Stimulated activated CD8-positive, alpha-beta memory T cell treated with anti-CD3 and anti-CD28 coated beads, Interleukin-12 subunit alpha, Interleukin-12 subunit beta, amount 100 ng/mL, for 24 hours (primary cell): ENCODE measurements around the gene TNNI3K.

ENCODE experiments used
- DNase-seq: peaks from one replicate; pipeline ENCODE4 v3.0.0-alpha.2; 2020; ENCODE audit errors: extremely low read depth

The TNNI3K gene

GRCh38 chr1:74286414-74286813, 51.2 kb downstream of the TNNI3K start:
- no peak for DNase-seq

- no peak for DNase-seq
These were observed 79.3 kb downstream of the TNNI3K start for GRCh38 chr1:74314438-74314837.

- no peak for DNase-seq
These were observed 81.1 kb downstream of the TNNI3K start for GRCh38 chr1:74316302-74316701.

GRCh38 chr1:74317663-74318062, 82.5 kb downstream of the TNNI3K start:
- DNase-seq, result no peak

GRCh38 chr1:74323937-74324473, 88.8 kb downstream of the TNNI3K start:
- no peak for DNase-seq

GRCh38 chr1:74324684-74325448, 89.7 kb downstream of the TNNI3K start:
- no peak for DNase-seq

GRCh38 chr1:74328851-74329250, 93.7 kb downstream of the TNNI3K start:
- no peak for DNase-seq

GRCh38 chr1:74333244-74333643, 98.1 kb downstream of the TNNI3K start:
- no peak for DNase-seq

GRCh38 chr1:74334147-74334546, 99.0 kb downstream of the TNNI3K start:
- no peak for DNase-seq

- DNase-seq, result no peak
These were observed 105.5 kb downstream of the TNNI3K start for GRCh38 chr1:74340656-74341055.

- no peak for DNase-seq
These were observed 106.6 kb downstream of the TNNI3K start for GRCh38 chr1:74341702-74342339.

- no peak for DNase-seq
These were observed 108.0 kb downstream of the TNNI3K start for GRCh38 chr1:74343216-74343615.

GRCh38 chr1:74344387-74344786, 109.2 kb downstream of the TNNI3K start:
- DNase-seq, result no peak

GRCh38 chr1:74356493-74356892, 121.3 kb downstream of the TNNI3K start:
- DNase-seq, result no peak

GRCh38 chr1:74357150-74357549, 122.0 kb downstream of the TNNI3K start:
- DNase-seq, result no peak

GRCh38 chr1:74357756-74358155, 122.6 kb downstream of the TNNI3K start:
- DNase-seq, result no peak

GRCh38 chr1:74362691-74363090, 127.5 kb downstream of the TNNI3K start:
- no peak for DNase-seq

- no peak for DNase-seq
These were observed 128.0 kb downstream of the TNNI3K start for GRCh38 chr1:74363220-74363619.

GRCh38 chr1:74367175-74367813, 132.1 kb downstream of the TNNI3K start:
- DNase-seq, result no peak

GRCh38 chr1:74368335-74368734, 133.1 kb downstream of the TNNI3K start:
- no peak for DNase-seq

- DNase-seq, result no peak
These were observed 140.2 kb downstream of the TNNI3K start for GRCh38 chr1:74375376-74375775.

GRCh38 chr1:74380252-74380651, 145.1 kb downstream of the TNNI3K start:
- DNase-seq, result no peak

- no peak for DNase-seq
These were observed 153.7 kb downstream of the TNNI3K start for GRCh38 chr1:74388855-74389254.
